Liver (tissue), 3 donors: ENCODE results near the gene EXOC7.

Experiments
- ATF3 ChIP-seq: IDR thresholded peaks from 2 replicates; pipeline ENCODE4 v1.6.1; 2016; ENCODE audit warnings: antibody characterized with exemption
- CTCF ChIP-seq: fragments of 150-350 bp; IDR thresholded peaks from 2 replicates; pipeline ENCODE4 v1.5.1; 2017; ENCODE audit warnings: improper control_type of control experiment, low read depth, low read length; ENCODE audit not compliant: missing input control
- FOXA1 ChIP-seq: IDR thresholded peaks from 2 replicates; pipeline ENCODE4 v1.6.1; 2016; ENCODE audit warnings: antibody characterized with exemption
- GABPA ChIP-seq, 2 donors: IDR thresholded peaks in 1 of 2; conservative IDR thresholded peaks in 1 of 2; 2 replicates each; pipeline ENCODE4 v1.6.1; 2016; ENCODE audit warnings: antibody characterized with exemption in 2 of 2, mild to moderate bottlenecking in 1 of 2, moderate library complexity in 1 of 2
- HNF4A ChIP-seq, 2 donors: conservative IDR thresholded peaks; 2 replicates each; pipeline ENCODE4 v1.6.1; 2016; ENCODE audit warnings: antibody characterized with exemption in 2 of 2, mild to moderate bottlenecking in 2 of 2
- JUND ChIP-seq, 2 donors: IDR thresholded peaks; 2 replicates each; pipeline ENCODE4 v1.6.1; 2016; ENCODE audit warnings: antibody characterized with exemption in 2 of 2
- MAX ChIP-seq: IDR thresholded peaks from 2 replicates; pipeline ENCODE4 v1.6.1; 2016; ENCODE audit warnings: antibody characterized with exemption
- RAD21 ChIP-seq, 2 donors: IDR thresholded peaks; 2 replicates each; pipeline ENCODE4 v1.6.1; 2016; ENCODE audit warnings: antibody characterized with exemption in 2 of 2, mild to moderate bottlenecking in 2 of 2
- REST ChIP-seq: IDR thresholded peaks from 2 replicates; pipeline ENCODE4 v1.6.1; 2016; ENCODE audit warnings: antibody characterized with exemption, mild to moderate bottlenecking
- SP1 ChIP-seq: IDR thresholded peaks from 2 replicates; pipeline ENCODE4 v1.6.1; 2018; ENCODE audit warnings: antibody characterized with exemption, mild to moderate bottlenecking
- TAF1 ChIP-seq: conservative IDR thresholded peaks from 2 replicates; pipeline ENCODE4 v1.6.1; 2016; ENCODE audit warnings: antibody characterized with exemption, mild to moderate bottlenecking
- YY1 ChIP-seq: IDR thresholded peaks from 2 replicates; pipeline ENCODE4 v1.6.1; 2016; ENCODE audit warnings: antibody characterized with exemption, mild to moderate bottlenecking
- ZBTB33 ChIP-seq: IDR thresholded peaks from 2 replicates; pipeline ENCODE4 v1.6.1; 2016; ENCODE audit warnings: antibody characterized with exemption
- donor health status: healthy.
- donor health status: healthy.

GRCh38 chr17:76032073-76032779 lies 71.4 kb downstream of the EXOC7 start:
- no peak for TF ChIP-seq CTCF
- no peak for TF ChIP-seq REST
- no peak for TF ChIP-seq SP1
- TF ChIP-seq HNF4A (conservative IDR thresholded peaks at IDR 0.05), result no peak
- no peak for TF ChIP-seq ATF3
- no peak for TF ChIP-seq GABPA (IDR thresholded peaks at IDR 0.05 in 1 of 2, conservative IDR thresholded peaks at IDR 0.05 in 1 of 2)
- no peak for TF ChIP-seq YY1
- no peak for TF ChIP-seq TAF1
- TF ChIP-seq MAX, result no peak
- TF ChIP-seq RAD21 (IDR thresholded peaks at IDR 0.05), result no peak
- no peak for TF ChIP-seq FOXA1
- TF ChIP-seq ZBTB33, result no peak
- TF ChIP-seq JUND (IDR thresholded peaks at IDR 0.05), result no peak
